Measurements from ENCODE around the gene CFL2.
"Not testable (repeated sequence)": the region's sequence is repeated elsewhere in the genome, so short reads cannot be mapped to it uniquely, and the experiment has no call there.

Gene CFL2

DNA sequence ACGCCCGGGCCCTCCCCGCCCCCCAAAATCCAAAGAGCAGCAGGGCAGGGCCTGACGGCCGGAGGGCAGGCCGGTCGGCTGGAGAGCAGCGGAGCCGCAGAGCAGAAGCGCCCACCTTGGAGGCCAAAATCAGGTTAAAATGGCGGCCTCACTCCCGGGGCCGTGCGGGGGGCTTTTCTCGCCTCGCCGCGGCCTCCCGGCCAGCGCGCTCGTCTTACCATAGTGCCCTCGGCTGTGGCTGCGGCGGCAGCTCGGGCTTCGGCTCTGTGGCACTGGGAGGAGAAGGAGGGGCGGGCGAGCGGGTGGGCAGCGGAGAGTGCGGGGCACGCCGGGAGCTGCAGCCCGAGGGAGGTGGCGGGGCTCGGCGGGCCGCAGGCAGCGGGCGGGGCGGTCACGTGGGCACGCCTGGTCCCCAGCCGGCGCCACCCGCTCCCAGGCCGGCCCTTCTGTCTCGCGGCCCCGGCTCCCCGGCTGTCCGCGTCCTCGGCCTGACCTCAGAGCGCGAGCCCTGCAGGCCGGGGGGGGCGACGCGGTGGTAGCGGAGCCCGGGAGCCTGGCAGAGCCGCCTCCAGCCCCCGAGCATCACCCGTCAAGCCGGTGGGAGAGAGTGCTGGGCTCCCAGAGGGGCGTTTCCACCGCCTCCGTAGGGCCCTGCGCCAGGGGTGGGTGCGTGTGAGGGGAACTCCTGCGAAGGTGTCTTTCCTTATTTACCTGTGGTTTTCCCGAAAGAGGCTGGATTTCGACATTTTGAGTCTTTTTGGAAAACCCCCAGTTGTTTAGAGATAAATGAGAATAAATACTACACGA, at the start of gene CFL2:
Gene CFL2 (minus strand): TSS at position 274 of the 807 bp plus-strand sequence. CDS start 53 bp downstream, at position 221.
- DNase-seq, result peak; percentile 72

GRCh38 chr14:34755215-34755614, 40.8 kb upstream of the CFL2 start:
- no peak for DNase-seq

DNA sequence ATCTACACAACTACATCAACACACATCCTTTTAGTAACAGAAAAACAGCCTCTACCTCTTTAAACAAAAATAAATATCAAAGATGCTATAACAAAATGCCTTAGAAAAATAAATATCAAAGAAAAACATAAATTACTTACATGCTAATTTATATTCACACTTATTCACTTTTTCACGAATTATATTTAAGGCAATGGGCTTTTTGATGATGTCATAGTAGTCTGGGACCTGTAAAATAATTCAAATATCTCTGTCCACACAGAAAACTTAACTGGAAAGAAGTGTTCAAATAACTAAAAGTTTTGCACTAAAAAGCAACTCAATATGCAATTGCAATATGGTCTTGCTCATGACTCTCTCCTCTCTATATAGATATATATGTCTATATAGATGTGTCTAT, 40.3 kb upstream of the CFL2 start:
- no peak for DNase-seq

DNA sequence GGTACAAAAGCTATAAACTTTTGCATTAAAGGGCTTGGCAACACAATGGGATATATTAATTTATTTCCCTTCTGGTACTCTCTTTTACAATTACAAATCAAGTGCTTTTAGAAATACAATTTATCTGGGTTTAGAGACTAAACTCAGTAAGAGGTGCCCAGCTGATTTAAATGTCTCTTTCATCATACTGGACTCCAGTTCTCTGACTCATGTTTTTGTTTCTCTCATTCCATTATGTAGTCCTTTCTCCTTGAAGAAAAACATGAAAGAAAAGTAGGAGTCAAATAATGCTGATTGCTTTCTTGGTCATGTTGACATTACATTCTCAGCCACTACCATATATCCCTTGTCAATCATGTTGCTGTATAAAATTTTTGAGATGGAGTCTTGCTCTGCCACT, 36.3 kb upstream of the CFL2 start:
- no peak for DNase-seq

- DNase-seq, result no peak
Observed at GRCh38 chr14:34750233-34750632, 35.8 kb upstream of the CFL2 start.

- DNase-seq, result no peak
Observed at GRCh38 chr14:34749408-34749807, 35.0 kb upstream of the CFL2 start.

DNA sequence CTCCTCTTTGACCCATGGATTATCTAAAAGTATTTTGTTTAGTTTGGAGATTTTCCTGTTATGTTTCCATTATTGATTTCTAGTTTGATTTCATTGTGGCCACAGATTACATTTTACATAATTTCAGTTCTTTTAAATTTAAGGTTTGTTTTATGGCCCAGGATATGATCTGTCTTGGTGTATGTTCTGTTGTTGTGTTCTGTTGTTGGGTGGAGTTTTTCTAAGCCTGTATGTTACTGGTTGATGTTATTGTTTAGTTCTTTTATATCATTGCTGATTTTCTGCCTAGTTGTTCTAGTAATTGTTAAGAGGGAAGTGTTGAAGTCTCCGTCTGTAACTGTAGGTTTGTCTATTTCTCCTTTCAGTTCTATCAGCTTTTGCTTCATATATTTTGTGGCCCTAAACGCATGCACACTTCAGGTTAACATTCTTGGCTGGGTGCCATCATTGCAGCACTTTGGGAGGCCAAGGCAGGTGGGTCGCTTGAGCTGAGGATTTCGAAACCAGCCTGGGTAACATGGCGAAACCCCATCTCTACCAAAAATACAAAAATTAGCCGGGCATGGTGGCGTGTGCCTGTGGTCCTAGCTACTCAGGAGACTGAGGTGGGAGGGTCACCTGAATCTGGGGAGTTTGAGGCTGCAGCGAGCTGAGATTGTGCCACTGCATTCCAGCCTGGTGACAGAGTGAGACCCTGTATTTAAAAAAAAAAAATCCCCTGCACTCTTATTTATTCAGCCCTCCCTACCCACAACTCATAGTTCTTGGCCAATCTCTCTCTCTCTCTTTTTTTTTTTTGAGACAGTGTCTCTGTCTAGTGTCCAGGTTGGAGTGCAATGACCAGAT, 28.1 kb upstream of the CFL2 start:
- DNase-seq, result no peak

- DNase-seq, result no peak
Observed at GRCh38 chr14:34741840-34742239, 27.4 kb upstream of the CFL2 start.

GRCh38 chr14:34740139-34740538, 25.7 kb upstream of the CFL2 start:
- DNase-seq, result not testable (repeated sequence)

DNA sequence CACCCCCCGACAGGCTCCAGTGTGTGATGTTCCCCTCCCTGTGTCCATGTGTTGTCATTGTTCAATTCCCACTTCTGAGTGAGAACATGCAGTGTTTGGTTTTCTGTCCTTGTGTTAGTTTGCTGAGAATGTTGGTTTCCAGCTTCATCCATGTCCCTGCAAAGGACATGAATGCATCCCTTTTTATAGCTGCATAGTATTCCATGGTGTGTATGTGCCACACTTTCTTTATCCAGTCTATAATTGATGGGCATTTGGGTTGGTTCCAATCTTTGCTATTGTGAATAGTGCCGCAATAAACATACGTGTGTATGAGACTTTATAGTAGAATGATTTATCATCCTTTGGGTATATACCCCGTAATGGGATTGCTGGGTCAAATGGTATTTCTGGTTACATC, 22.7 kb upstream of the CFL2 start:
- DNase-seq, result not testable (repeated sequence)

GRCh38 chr14:34733245-34733644, 18.9 kb upstream of the CFL2 start:
- DNase-seq, result no peak

GRCh38 chr14:34732802-34733201, 18.4 kb upstream of the CFL2 start:
- DNase-seq, result no peak

DNA sequence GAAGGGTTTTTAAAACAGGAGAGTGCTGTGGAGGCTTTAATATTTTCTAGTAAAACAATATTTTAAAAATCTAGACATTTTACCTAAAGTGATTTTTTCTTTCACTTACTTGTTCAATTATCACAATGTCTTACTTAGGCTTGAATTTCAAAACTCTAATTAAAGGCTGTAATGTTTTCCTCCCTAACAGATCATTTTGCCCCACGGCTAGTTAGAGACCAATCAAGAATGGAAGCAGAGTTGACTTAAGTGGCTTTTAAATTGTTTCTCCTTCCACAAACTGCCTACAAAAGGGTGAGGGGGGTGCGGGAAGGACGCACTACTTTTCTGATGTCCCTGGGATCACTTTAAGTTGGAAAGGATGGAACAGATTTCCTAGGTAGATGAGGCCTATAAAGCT, 9.5 kb upstream of the CFL2 start:
- no peak for DNase-seq

- DNase-seq, result peak; percentile 20
Observed at GRCh38 chr14:34722723-34723545, 8.5 kb upstream of the CFL2 start.

DNA sequence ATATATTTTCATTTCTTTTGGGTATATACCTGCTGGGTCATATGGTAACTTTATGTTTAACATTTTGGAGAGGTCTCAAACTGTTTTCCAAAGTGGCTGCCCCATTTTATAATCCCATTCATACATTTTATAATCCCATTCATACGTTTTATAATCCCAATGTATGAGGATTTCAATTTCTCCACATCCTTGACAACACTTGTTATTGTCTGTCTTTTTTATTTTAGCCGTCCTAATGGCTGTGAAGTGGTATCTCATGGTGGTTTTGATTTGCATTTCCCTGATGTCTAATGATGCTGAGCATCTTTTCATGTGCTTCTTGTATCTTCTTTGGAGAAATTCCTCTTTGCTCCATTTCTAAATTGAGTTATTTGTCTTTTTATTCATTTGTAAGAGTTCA, 6.7 kb upstream of the CFL2 start:
- no peak for DNase-seq

- DNase-seq, result no peak
Observed at GRCh38 chr14:34718750-34719304, 4.4 kb upstream of the CFL2 start.

GRCh38 chr14:34715127-34715863, 902 bp upstream of the CFL2 start:
- no peak for DNase-seq

DNA sequence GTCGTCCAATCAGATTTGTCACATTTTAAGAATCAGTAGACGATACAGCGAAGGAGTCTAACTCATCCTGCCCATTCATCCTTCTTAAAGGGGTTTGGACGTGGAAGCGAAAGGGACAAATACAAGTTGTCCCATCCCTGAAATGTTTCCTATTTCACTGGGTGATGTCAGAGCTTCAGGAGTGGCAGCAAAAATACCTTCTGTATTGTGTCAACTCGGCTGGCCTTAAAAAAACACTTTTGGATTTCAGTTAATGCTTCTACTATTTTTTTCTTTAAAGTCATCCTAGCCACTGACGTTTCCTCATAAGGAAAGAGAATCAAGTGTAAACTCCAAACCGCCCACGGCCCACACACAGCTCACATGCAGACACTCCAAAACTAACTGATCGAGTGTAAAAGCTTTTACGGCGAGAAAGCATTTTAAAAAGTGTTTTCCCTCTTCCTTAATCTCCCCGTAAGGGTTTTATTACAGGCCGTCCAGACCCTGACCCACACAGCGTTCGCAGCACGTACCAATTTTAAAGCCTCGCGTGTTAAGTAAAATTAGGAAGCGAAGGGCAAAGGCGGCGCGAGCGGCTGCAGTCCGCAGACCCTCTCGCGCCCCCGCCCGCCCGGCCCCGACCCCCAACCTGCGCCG, 593 bp downstream of the CFL2 start:
- no peak for DNase-seq

DNA sequence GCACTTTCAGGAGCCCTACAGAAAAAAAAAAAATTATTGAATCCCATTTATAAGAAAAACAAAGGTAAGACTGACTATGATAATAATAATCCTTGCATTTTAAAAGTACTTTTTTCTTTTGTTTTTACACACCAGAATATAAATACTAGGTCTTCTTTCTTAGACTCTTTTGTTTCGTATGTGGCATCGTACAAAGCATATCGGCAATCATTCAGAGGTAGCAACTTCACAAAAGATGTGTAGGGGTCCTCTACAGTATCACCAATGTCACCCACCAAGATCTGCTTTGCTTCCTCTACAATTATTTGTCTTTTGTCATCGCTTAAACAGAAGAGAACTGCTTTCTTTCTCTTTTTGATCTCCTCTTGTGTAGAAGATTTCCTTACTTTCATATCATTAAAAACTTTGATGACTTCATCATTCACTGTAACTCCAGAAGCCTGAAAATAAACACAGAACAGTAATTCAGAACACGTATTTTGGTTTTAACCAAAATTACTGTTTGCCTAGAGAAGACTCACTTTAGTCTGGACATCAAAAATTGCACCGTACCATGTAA, 1.2 kb downstream of the CFL2 start:
- no peak for DNase-seq

GRCh38 chr14:34711796-34712712, 2.3 kb downstream of the CFL2 start:
- DNase-seq, result no peak

Measured in CD4-positive, alpha-beta T cell treated with Interleukin-15 for 1 hour (primary cell).